Dedifferentiated amniotic fluid mesenchymal stem cell (primary cell): Measurements from ENCODE around the gene STPG3.

ENCODE experiments used
- DNase-seq: peaks from one replicate; pipeline ENCODE4 v3.0.0-alpha.2; 2016; ENCODE audit errors: extremely low spot score

Gene STPG3

GRCh38 chr9:137265496-137266161 lies 14.5 kb downstream of the STPG3 start:
- no peak for DNase-seq

- no peak for DNase-seq
Observed at GRCh38 chr9:137266162-137266527, 15.1 kb downstream of the STPG3 start.

- DNase-seq = no peak
Observed at GRCh38 chr9:137266585-137267453, 15.7 kb downstream of the STPG3 start.

GRCh38 chr9:137267933-137268355 lies 16.9 kb downstream of the STPG3 start:
- no peak for DNase-seq

- no peak for DNase-seq
Observed at GRCh38 chr9:137268538-137269201, 17.6 kb downstream of the STPG3 start.

- DNase-seq = no peak
Observed at GRCh38 chr9:137269231-137269772, 18.2 kb downstream of the STPG3 start.

GRCh38 chr9:137270929-137271695 lies 20.0 kb downstream of the STPG3 start:
- no peak for DNase-seq

- DNase-seq = no peak
Observed at GRCh38 chr9:137271696-137272076, 20.6 kb downstream of the STPG3 start.

- DNase-seq = no peak
Observed at GRCh38 chr9:137272241-137273094, 21.4 kb downstream of the STPG3 start.

GRCh38 chr9:137273095-137273490 lies 22.0 kb downstream of the STPG3 start:
- no peak for DNase-seq

- no peak for DNase-seq
Observed at GRCh38 chr9:137273611-137274320, 22.7 kb downstream of the STPG3 start.

GRCh38 chr9:137275203-137275587 lies 24.1 kb downstream of the STPG3 start:
- DNase-seq = no peak

GRCh38 chr9:137275588-137276472 lies 24.7 kb downstream of the STPG3 start:
- no peak for DNase-seq

GRCh38 chr9:137276473-137277328 lies 25.6 kb downstream of the STPG3 start:
- peak; percentile 18 for DNase-seq

GRCh38 chr9:137277329-137278041 lies 26.4 kb downstream of the STPG3 start, which contains the start of gene TOR4A:
Gene TOR4A (plus strand): TSS chr9:137277726. CDS start chr9:137278690, 964 bp downstream.
- DNase-seq = peak; percentile 64

GRCh38 chr9:137278061-137278701 lies 27.1 kb downstream of the STPG3 start:
- no peak for DNase-seq
